HAP-1 (cell line): ENCODE measurements around the gene CNOT2.
A peak's percentile ranks its signal among the peaks of the same experiment; 100 is the strongest.

Source experiments
- DNase-seq, 2 experiments: peaks; one replicate each; pipeline ENCODE4 v3.0.0-alpha.2; 2016 to 2020; ENCODE audit warnings: low spot score in 2 of 2
- H3K27me3 ChIP-seq: fragments of 250-450 bp; sonication (Bioruptor Pico); 2 replicates; pipeline ENCODE4 v1.5.1; 2020; ENCODE audit warnings: low read depth, mild to moderate bottlenecking, moderate library complexity
- H3K36me3 ChIP-seq: fragments of 250-450 bp; sonication (Bioruptor Pico); replicated peaks from 2 replicates; pipeline ENCODE4 v1.5.1; 2020; ENCODE audit warnings: mild to moderate bottlenecking
- H3K4me1 ChIP-seq: fragments of 250-450 bp; sonication (Bioruptor Pico); 2 replicates; pipeline ENCODE4 v1.5.1; 2020; ENCODE audit warnings: mild to moderate bottlenecking
- H3K4me3 ChIP-seq: fragments of 250-450 bp; sonication (Bioruptor Pico); 2 replicates; pipeline ENCODE4 v1.5.1; 2020; ENCODE audit warnings: mild to moderate bottlenecking, moderate library complexity
- H3K9me3 ChIP-seq: fragments of 250-450 bp; sonication (Bioruptor Pico); 2 replicates; pipeline ENCODE4 v1.5.1; 2020; ENCODE audit warnings: mild to moderate bottlenecking, moderate library complexity
- in situ Hi-C: fragments of 300-500 bp; cut with MboI; formaldehyde crosslinking; loops from 3 replicates; pipeline ENCODE4 v1.14.3; 2020; ENCODE audit warnings: low sequenced_read_pairs, inconsistent platforms, mixed read lengths

Gene CNOT2

GRCh38 chr12:70334742-70335141 lies 91.5 kb downstream of the CNOT2 start:
- Histone ChIP-seq H3K4me3 (no peak overlapping the region), H3K9me3 (no peaks in the 10 kb centered on the region), H3K27me3 (no peaks in the 10 kb centered on the region), H3K4me1 (no peaks in the 10 kb centered on the region), H3K36me3 (peaks cover 20% of the 10 kb centered on the region)
- no peak for DNase-seq
- in situ Hi-C loops, result no loop called here

- Histone ChIP-seq H3K9me3 (no peaks in the 10 kb centered on the region), H3K36me3 (peaks cover 37% of the 10 kb centered on the region), H3K4me3 (no peak overlapping the region), H3K4me1 (no peaks in the 10 kb centered on the region), H3K27me3 (no peaks in the 10 kb centered on the region)
- in situ Hi-C loops, result no loop called here
- DNase-seq, result no peak
Observed at GRCh38 chr12:70338531-70338930, 95.3 kb downstream of the CNOT2 start.

GRCh38 chr12:70351076-70351475 lies 107.8 kb downstream of the CNOT2 start:
- H3K36me3 ChIP-seq, result peaks cover 11% of the 10 kb centered on the region
- no peaks in the 10 kb centered on the region for H3K4me1 ChIP-seq
- in situ Hi-C loops, result no loop called here
- H3K4me3 ChIP-seq, result no peak overlapping the region
- no peaks in the 10 kb centered on the region for H3K27me3 ChIP-seq
- no peaks in the 10 kb centered on the region for H3K9me3 ChIP-seq
- no peak for DNase-seq

- Histone ChIP-seq H3K9me3 (no peaks in the 10 kb centered on the region), H3K27me3 (no peaks in the 10 kb centered on the region), H3K4me3 (no peak overlapping the region), H3K36me3 (peaks cover 4% of the 10 kb centered on the region; the same call in 1 of the 2 replicates), H3K4me1 (0 out of 2 replicates have a peak, but pooled peaks cover 2% of the 10 kb centered on the region)
- no peak for DNase-seq
- in situ Hi-C loops, result no loop called here
Observed at GRCh38 chr12:70353780-70354660, 110.8 kb downstream of the CNOT2 start.

GRCh38 chr12:70354787-70355186 lies 111.6 kb downstream of the CNOT2 start:
- Histone ChIP-seq H3K4me1 (0 out of 2 replicates have a peak, but pooled peaks cover 3% of the 10 kb centered on the region), H3K36me3 (peaks cover 4% of the 10 kb centered on the region; the same call in 1 of the 2 replicates), H3K4me3 (no peak overlapping the region), H3K27me3 (no peaks in the 10 kb centered on the region), H3K9me3 (no peaks in the 10 kb centered on the region)
- no peak for DNase-seq
- in situ Hi-C loops, result no loop called here

- peaks cover 8% of the 10 kb centered on the region for H3K4me1 ChIP-seq
- in situ Hi-C loops, result no loop called here
Observed at GRCh38 chr12:70355972-70356371, 112.7 kb downstream of the CNOT2 start.

GRCh38 chr12:70359458-70360197 lies 116.4 kb downstream of the CNOT2 start:
- H3K9me3 ChIP-seq, result no peaks in the 10 kb centered on the region
- H3K4me3 ChIP-seq, result no peak overlapping the region
- DNase-seq, result no peak
- in situ Hi-C loops, result no loop called here
- H3K4me1 ChIP-seq, result peaks cover 8% of the 10 kb centered on the region
- no peaks in the 10 kb centered on the region; the same call in 1 of the 2 replicates for H3K27me3 ChIP-seq
- no peaks in the 10 kb centered on the region for H3K36me3 ChIP-seq

More at GRCh38 chr12:70355972-70356371, 112.7 kb downstream of the CNOT2 start:
- DNase-seq, result no peak
- H3K9me3 ChIP-seq, result no peaks in the 10 kb centered on the region
- no peak overlapping the region for H3K4me3 ChIP-seq
- H3K27me3 ChIP-seq, result no peaks in the 10 kb centered on the region
- H3K36me3 ChIP-seq, result peaks cover 4% of the 10 kb centered on the region; the same call in 1 of the 2 replicates

GRCh38 chr12:70360218-70360617 lies 117.0 kb downstream of the CNOT2 start:
- no peaks in the 10 kb centered on the region; the same call in 1 of the 2 replicates for H3K27me3 ChIP-seq
- H3K4me1 ChIP-seq, result peaks cover 12% of the 10 kb centered on the region
- H3K36me3 ChIP-seq, result no peaks in the 10 kb centered on the region
- in situ Hi-C loops, result no loop called here
- H3K9me3 ChIP-seq, result no peaks in the 10 kb centered on the region
- no peak for DNase-seq
- H3K4me3 ChIP-seq, result no peak overlapping the region

- H3K36me3 ChIP-seq, result no peaks in the 10 kb centered on the region
- DNase-seq, result peak in 1 of 2 experiments; percentile 27
- no peaks in the 10 kb centered on the region for H3K9me3 ChIP-seq
- H3K27me3 ChIP-seq, result no peaks in the 10 kb centered on the region; the same call in 1 of the 2 replicates
- H3K4me1 ChIP-seq, result peaks cover 17% of the 10 kb centered on the region
- H3K4me3 ChIP-seq, result peak overlapping the region; percentile 52
- in situ Hi-C loops, result no loop called here
Observed at GRCh38 chr12:70364695-70365397, 121.6 kb downstream of the CNOT2 start.

GRCh38 chr12:70365398-70365647 lies 122.1 kb downstream of the CNOT2 start:
- H3K36me3 ChIP-seq, result no peaks in the 10 kb centered on the region
- DNase-seq, result no peak
- no peaks in the 10 kb centered on the region for H3K9me3 ChIP-seq
- peak overlapping the region; percentile 52 for H3K4me3 ChIP-seq
- in situ Hi-C loops, result no loop called here
- no peaks in the 10 kb centered on the region; the same call in 1 of the 2 replicates for H3K27me3 ChIP-seq
- H3K4me1 ChIP-seq, result peaks cover 15% of the 10 kb centered on the region

GRCh38 chr12:70365648-70366518 lies 122.7 kb downstream of the CNOT2 start, which contains the start of gene KCNMB4:
Gene KCNMB4 (plus strand): TSS chr12:70366290. CDS start chr12:70366735, 445 bp downstream.
- in situ Hi-C loops, result no loop called here
- Histone ChIP-seq H3K9me3 (no peaks in the 10 kb centered on the region), H3K27me3 (no peaks in the 10 kb centered on the region; the same call in 1 of the 2 replicates), H3K4me1 (peaks cover 11% of the 10 kb centered on the region), H3K4me3 (peak within 1 kb of the TSS; percentile 70), H3K36me3 (no peaks in the 10 kb centered on the region)
- DNase-seq, result peak; percentile 78 to 90

GRCh38 chr12:70366581-70367257 lies 123.5 kb downstream of the CNOT2 start:
- H3K4me3 ChIP-seq, result peak overlapping the region; percentile 70
- DNase-seq, result peak; percentile 43 to 63
- H3K4me1 ChIP-seq, result peaks cover 11% of the 10 kb centered on the region
- H3K36me3 ChIP-seq, result no peaks in the 10 kb centered on the region
- no peaks in the 10 kb centered on the region; the same call in 1 of the 2 replicates for H3K27me3 ChIP-seq
- H3K9me3 ChIP-seq, result no peaks in the 10 kb centered on the region
- in situ Hi-C loops, result no loop called here
